ENCODE measurements around the gene APP.
"Not testable (repeated sequence)": the region's sequence is repeated elsewhere in the genome, so short reads cannot be mapped to it uniquely, and the experiment has no call there.

APP gene

GRCh38 chr21:26057477-26058170 is 112.9 kb downstream of the APP start:
- DNase-seq, result no peak

GRCh38 chr21:26055841-26056264 is 114.7 kb downstream of the APP start:
- no peak for DNase-seq

GRCh38 chr21:26055010-26055409 is 115.6 kb downstream of the APP start:
- DNase-seq, result no peak

GRCh38 chr21:26052057-26052456 is 118.5 kb downstream of the APP start:
- DNase-seq, result no peak

GRCh38 chr21:26050857-26051256 is 119.7 kb downstream of the APP start:
- no peak for DNase-seq

- no peak for DNase-seq
Observed at GRCh38 chr21:26049803-26050202, 120.8 kb downstream of the APP start.

- DNase-seq, result no peak
Observed at GRCh38 chr21:26047279-26047967, 123.1 kb downstream of the APP start.

GRCh38 chr21:26043891-26044290 is 126.7 kb downstream of the APP start:
- DNase-seq, result no peak

GRCh38 chr21:26042181-26042876 is 128.2 kb downstream of the APP start:
- DNase-seq, result no peak

- DNase-seq, result no peak
Observed at GRCh38 chr21:26041431-26042180, 129.0 kb downstream of the APP start.

- no peak for DNase-seq
Observed at GRCh38 chr21:26036916-26037315, 133.7 kb downstream of the APP start.

GRCh38 chr21:26032263-26032662 is 138.3 kb downstream of the APP start:
- no peak for DNase-seq

- no peak for DNase-seq
Observed at GRCh38 chr21:26028183-26028582, 142.4 kb downstream of the APP start.

- DNase-seq, result no peak
Observed at GRCh38 chr21:26027696-26028095, 142.9 kb downstream of the APP start.

GRCh38 chr21:26025536-26026512 is 144.7 kb downstream of the APP start:
- no peak for DNase-seq

- not testable (repeated sequence) for DNase-seq
Observed at GRCh38 chr21:26023406-26023805, 147.2 kb downstream of the APP start.

GRCh38 chr21:26022598-26023337 is 147.8 kb downstream of the APP start:
- DNase-seq, result not testable (repeated sequence)

- DNase-seq, result no peak
Observed at GRCh38 chr21:26020510-26020909, 150.1 kb downstream of the APP start.

GRCh38 chr21:26020081-26020480 is 150.5 kb downstream of the APP start:
- DNase-seq, result no peak

- DNase-seq, result no peak
Observed at GRCh38 chr21:26019236-26019635, 151.3 kb downstream of the APP start.

GRCh38 chr21:26013970-26014369 is 156.6 kb downstream of the APP start:
- DNase-seq, result no peak

All from 8988T (cell line).